ENCODE measurements around the gene LEMD1. TPM values are rescaled to one million over a fixed set of nuclear protein-coding genes. Genes with fewer than 3 reads are reported as not detected.

Gene LEMD1
- total RNA-seq, 4 donors from 2014 or later, result 5.1 TPM; not detected in 3

DNA sequence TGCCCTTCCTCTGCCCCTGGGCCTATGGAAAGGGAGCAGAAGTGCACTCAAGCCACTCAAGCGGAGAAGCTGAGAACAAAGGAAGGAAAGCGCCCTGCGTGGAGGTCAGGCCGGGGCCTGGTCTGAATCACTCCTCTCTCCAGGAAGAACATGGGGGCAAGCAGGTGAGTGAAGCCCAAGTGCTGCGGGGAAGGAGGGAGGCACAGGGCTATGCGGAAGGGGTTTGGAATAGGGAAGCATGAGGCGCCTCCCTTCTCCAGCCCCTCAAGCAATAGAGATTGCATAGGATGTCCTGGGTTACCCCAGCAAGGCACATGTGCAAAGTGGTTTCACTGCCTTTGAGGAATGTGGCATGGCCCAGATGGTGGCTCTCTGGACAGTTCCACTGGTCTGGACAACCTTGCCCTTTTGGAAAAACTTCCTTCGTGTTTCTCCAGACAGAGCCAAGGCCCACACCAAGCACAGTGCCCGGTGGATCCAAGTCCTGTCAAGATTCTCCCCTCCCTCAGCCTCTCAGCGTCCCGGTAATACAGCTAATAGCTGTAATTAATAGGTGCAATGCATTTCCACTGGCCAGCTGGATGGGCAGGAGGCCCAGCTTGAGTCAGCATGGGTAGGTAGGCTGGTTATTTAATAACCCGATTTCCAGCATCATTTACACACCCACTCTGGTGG, 20.3 kb upstream of the LEMD1 start:
- Histone ChIP-seq H3K4me1 (peaks cover 33% of the 10 kb centered on the region), H3K4me3 (no peak overlapping the region), H3K27ac (no peak overlapping the region), H3K36me3 (no peaks in the 10 kb centered on the region), H3K27me3 (peaks cover 6% of the 10 kb centered on the region), H3K9me3 (no peaks in the 10 kb centered on the region)
- no peak for TF ChIP-seq EP300 (IDR thresholded peaks at IDR 0.05)
- no peak for TF ChIP-seq POLR2A (IDR thresholded peaks at IDR 0.05)
- TF ChIP-seq POLR2AphosphoS5 (IDR thresholded peaks at IDR 0.05), result no peak
- TF ChIP-seq, protein P1, sequence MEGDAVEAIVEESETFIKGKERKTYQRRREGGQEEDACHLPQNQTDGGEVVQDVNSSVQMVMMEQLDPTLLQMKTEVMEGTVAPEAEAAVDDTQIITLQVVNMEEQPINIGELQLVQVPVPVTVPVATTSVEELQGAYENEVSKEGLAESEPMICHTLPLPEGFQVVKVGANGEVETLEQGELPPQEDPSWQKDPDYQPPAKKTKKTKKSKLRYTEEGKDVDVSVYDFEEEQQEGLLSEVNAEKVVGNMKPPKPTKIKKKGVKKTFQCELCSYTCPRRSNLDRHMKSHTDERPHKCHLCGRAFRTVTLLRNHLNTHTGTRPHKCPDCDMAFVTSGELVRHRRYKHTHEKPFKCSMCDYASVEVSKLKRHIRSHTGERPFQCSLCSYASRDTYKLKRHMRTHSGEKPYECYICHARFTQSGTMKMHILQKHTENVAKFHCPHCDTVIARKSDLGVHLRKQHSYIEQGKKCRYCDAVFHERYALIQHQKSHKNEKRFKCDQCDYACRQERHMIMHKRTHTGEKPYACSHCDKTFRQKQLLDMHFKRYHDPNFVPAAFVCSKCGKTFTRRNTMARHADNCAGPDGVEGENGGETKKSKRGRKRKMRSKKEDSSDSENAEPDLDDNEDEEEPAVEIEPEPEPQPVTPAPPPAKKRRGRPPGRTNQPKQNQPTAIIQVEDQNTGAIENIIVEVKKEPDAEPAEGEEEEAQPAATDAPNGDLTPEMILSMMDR (IDR thresholded peaks at IDR 0.05), result no peak
- 78% methylated on average over 12 of the region's 12 CpGs for WGBS
- no peak for DNase-seq (ENCODE audit: low spot score in 2 of 2)

- peaks cover 33% of the 10 kb centered on the region for H3K4me1 ChIP-seq
- H3K4me3 ChIP-seq, result no peak overlapping the region
- no peaks in the 10 kb centered on the region for H3K9me3 ChIP-seq
- H3K27me3 ChIP-seq, result peaks cover 10% of the 10 kb centered on the region
- no peak for DNase-seq (ENCODE audit: low spot score in 2 of 2)
- WGBS, result 89% methylated on average over 3 of the region's 3 CpGs
- H3K27ac ChIP-seq, result no peak overlapping the region
- TF ChIP-seq EP300 (IDR thresholded peaks at IDR 0.05) (no peak), POLR2AphosphoS5 (IDR thresholded peaks at IDR 0.05) (no peak), POLR2A (IDR thresholded peaks at IDR 0.05) (no peak)
- no peaks in the 10 kb centered on the region for H3K36me3 ChIP-seq
These were observed 19.8 kb upstream of the LEMD1 start for GRCh38 chr1:205441716-205442050.

DNA sequence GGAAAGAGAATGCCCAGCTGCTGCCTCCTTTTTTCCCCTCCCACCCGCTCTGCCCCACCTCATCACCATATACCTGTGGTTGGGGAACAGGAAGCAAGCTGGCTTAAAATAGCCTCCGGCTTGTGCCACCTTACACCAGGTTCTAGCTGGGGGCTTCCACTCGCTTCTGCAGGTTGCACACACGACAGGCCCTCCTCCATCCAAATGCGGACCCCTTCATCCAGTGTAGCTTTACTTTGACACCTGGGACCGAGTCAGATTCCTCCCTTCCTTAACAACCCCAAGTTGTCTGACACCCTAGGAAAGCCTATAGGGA, 19.4 kb upstream of the LEMD1 start:
- Histone ChIP-seq H3K27me3 (peaks cover 14% of the 10 kb centered on the region), H3K27ac (no peak overlapping the region), H3K4me1 (peaks cover 33% of the 10 kb centered on the region), H3K4me3 (no peak overlapping the region), H3K9me3 (no peaks in the 10 kb centered on the region), H3K36me3 (no peaks in the 10 kb centered on the region)
- 82% methylated on average over 6 of the region's 6 CpGs for WGBS
- no peak for DNase-seq (ENCODE audit: low spot score in 2 of 2)
- TF ChIP-seq, protein P1 (IDR thresholded peaks at IDR 0.05), result no peak
- TF ChIP-seq POLR2A (IDR thresholded peaks at IDR 0.05), result no peak
- no peak for TF ChIP-seq POLR2AphosphoS5 (IDR thresholded peaks at IDR 0.05)
- TF ChIP-seq EP300 (IDR thresholded peaks at IDR 0.05), result no peak

DNA sequence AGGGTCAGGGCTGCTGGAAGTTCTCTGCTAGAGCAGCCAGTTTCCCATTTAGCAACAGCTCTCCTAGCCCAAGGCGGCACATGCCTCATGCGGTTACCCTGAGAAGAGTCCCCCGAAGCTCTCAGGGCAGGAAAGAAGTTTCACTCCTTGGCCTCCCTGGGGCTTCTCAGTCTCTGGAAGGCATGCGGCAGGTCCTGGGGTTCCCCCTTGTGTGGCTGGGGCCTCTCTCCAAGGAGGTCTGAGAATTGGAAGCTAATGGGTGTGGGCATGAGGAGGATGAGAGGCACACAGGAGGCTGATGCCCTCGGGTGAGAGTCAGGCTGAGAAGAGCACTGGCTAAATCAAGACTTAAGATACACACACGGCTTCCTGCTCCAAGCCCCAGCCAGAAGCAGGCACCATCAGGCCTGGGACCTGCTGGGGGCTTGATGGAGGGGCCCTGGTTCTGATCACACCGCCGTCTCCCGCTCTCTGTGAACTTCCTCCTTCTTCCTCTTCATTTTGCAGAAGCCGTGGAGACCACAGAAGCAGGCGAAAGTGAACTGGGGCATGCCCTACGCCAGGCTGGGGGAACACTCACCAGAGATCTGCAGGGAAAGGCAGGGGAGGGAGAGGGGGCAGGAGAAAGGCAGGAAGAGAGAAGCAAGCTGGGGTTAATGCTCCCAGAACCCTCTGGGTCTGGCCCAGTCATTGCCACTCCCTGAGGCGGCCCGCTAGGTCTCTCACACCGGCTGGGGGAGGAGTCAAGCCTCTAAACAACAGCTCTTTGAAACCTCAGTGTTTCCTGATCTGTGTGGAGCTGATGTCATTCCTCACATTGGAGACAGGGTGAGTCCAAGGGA, 18.8 kb upstream of the LEMD1 start:
- no peak overlapping the region for H3K4me3 ChIP-seq
- no peaks in the 10 kb centered on the region for H3K9me3 ChIP-seq
- no peaks in the 10 kb centered on the region for H3K36me3 ChIP-seq
- TF ChIP-seq POLR2AphosphoS5 (IDR thresholded peaks at IDR 0.05) (no peak), POLR2A (IDR thresholded peaks at IDR 0.05) (no peak), EP300 (IDR thresholded peaks at IDR 0.05) (no peak)
- TF ChIP-seq, protein P1 (IDR thresholded peaks at IDR 0.05), result no peak
- H3K27me3 ChIP-seq, result peaks cover 19% of the 10 kb centered on the region
- H3K4me1 ChIP-seq, result peaks cover 33% of the 10 kb centered on the region
- H3K27ac ChIP-seq, result no peak overlapping the region
- 51% methylated on average over 15 of the region's 15 CpGs for WGBS
- no peak for DNase-seq (ENCODE audit: low spot score in 2 of 2)

GRCh38 chr1:205440121-205440475, 18.2 kb upstream of the LEMD1 start:
- no peaks in the 10 kb centered on the region for H3K36me3 ChIP-seq
- WGBS, result 73% methylated on average over 3 of the region's 5 CpGs
- no peak overlapping the region for H3K4me3 ChIP-seq
- TF ChIP-seq POLR2A (IDR thresholded peaks at IDR 0.05) (no peak), EP300 (IDR thresholded peaks at IDR 0.05) (no peak), POLR2AphosphoS5 (IDR thresholded peaks at IDR 0.05) (no peak)
- TF ChIP-seq, protein P1 (IDR thresholded peaks at IDR 0.05), result no peak
- no peak overlapping the region for H3K27ac ChIP-seq
- no peak for DNase-seq (ENCODE audit: low spot score in 2 of 2)
- H3K27me3 ChIP-seq, result peaks cover 25% of the 10 kb centered on the region
- peaks cover 33% of the 10 kb centered on the region for H3K4me1 ChIP-seq
- H3K9me3 ChIP-seq, result no peaks in the 10 kb centered on the region

All from suprapubic skin (tissue), 4 donors.